ENCODE measurements around the gene GAS7. TPM values are rescaled to one million over a fixed set of nuclear protein-coding genes. Genes with fewer than 3 reads are reported as not detected.

Gene GAS7
- polyA plus RNA-seq, 3 donors, result 13.0 to 16.9 (median 16.9) TPM

GRCh38 chr17:10046786-10047785 is 151.3 kb downstream of the GAS7 start:
- no peak for DNase-seq (ENCODE audit: extremely low read depth in 1 of 11, low read depth in 9 of 11, low spot score in 4 of 11)

- DNase-seq (ENCODE audit: extremely low read depth in 1 of 11, low read depth in 9 of 11, low spot score in 4 of 11), result no peak
Measured at GRCh38 chr17:10045871-10046658, 152.3 kb downstream of the GAS7 start.

- DNase-seq (ENCODE audit: extremely low read depth in 1 of 11, low read depth in 9 of 11, low spot score in 4 of 11), result no peak
Measured at GRCh38 chr17:10042589-10043244, 155.7 kb downstream of the GAS7 start.

- no peak for DNase-seq (ENCODE audit: extremely low read depth in 1 of 11, low read depth in 9 of 11, low spot score in 4 of 11)
Measured at GRCh38 chr17:10041916-10042588, 156.4 kb downstream of the GAS7 start.

GRCh38 chr17:10041287-10041612 is 157.2 kb downstream of the GAS7 start:
- no peak for DNase-seq (ENCODE audit: extremely low read depth in 1 of 11, low read depth in 9 of 11, low spot score in 4 of 11)

- DNase-seq (ENCODE audit: extremely low read depth in 1 of 11, low read depth in 9 of 11, low spot score in 4 of 11), result no peak
Measured at GRCh38 chr17:10036511-10037061, 161.8 kb downstream of the GAS7 start.

GRCh38 chr17:10035885-10036284 is 162.5 kb downstream of the GAS7 start:
- DNase-seq (ENCODE audit: extremely low read depth in 1 of 11, low read depth in 9 of 11, low spot score in 4 of 11), result no peak

GRCh38 chr17:10034719-10035475 is 163.5 kb downstream of the GAS7 start:
- DNase-seq (ENCODE audit: extremely low read depth in 1 of 11, low read depth in 9 of 11, low spot score in 4 of 11), result no peak

- no peak for DNase-seq (ENCODE audit: extremely low read depth in 1 of 11, low read depth in 9 of 11, low spot score in 4 of 11)
Measured at GRCh38 chr17:10033959-10034358, 164.4 kb downstream of the GAS7 start.

- DNase-seq (ENCODE audit: extremely low read depth in 1 of 11, low read depth in 9 of 11, low spot score in 4 of 11), result no peak
Measured at GRCh38 chr17:10033449-10033848, 165.0 kb downstream of the GAS7 start.

GRCh38 chr17:10032118-10032852 is 166.1 kb downstream of the GAS7 start:
- peak in 5 of 11 donors; percentile 48 to 71 (median 58) for DNase-seq (ENCODE audit: extremely low read depth in 1 of 11, low read depth in 9 of 11, low spot score in 4 of 11)

GRCh38 chr17:10031606-10032005 is 166.8 kb downstream of the GAS7 start:
- no peak for DNase-seq (ENCODE audit: extremely low read depth in 1 of 11, low read depth in 9 of 11, low spot score in 4 of 11)

- no peak for DNase-seq (ENCODE audit: extremely low read depth in 1 of 11, low read depth in 9 of 11, low spot score in 4 of 11)
Measured at GRCh38 chr17:10031127-10031526, 167.3 kb downstream of the GAS7 start.

- no peak for DNase-seq (ENCODE audit: extremely low read depth in 1 of 11, low read depth in 9 of 11, low spot score in 4 of 11)
Measured at GRCh38 chr17:10029129-10029528, 169.3 kb downstream of the GAS7 start.

- peak in 2 of 11 donors; percentile 51 to 56 for DNase-seq (ENCODE audit: extremely low read depth in 1 of 11, low read depth in 9 of 11, low spot score in 4 of 11)
Measured at GRCh38 chr17:10025976-10026901, 172.2 kb downstream of the GAS7 start.

- no peak for DNase-seq (ENCODE audit: extremely low read depth in 1 of 11, low read depth in 9 of 11, low spot score in 4 of 11)
Measured at GRCh38 chr17:10025224-10025623, 173.2 kb downstream of the GAS7 start.

All from renal cortex interstitium (tissue), 11 donors.